Lower lobe of right lung (tissue), 2 donors: ENCODE data around the gene HPSE2. TPM values are rescaled to one million over a fixed set of nuclear protein-coding genes. Genes with fewer than 3 reads are reported as not detected.

Experiments
- ATAC-seq, 2 donors: fragments of 200-7000 bp; cut with Tn5 transposase; one replicate each; pipeline ENCODE4 v1.9.1; 2020 to 2022; ENCODE audit warnings: mild to moderate bottlenecking in 2 of 2, moderate library complexity in 2 of 2
- DNase-seq: peaks from one replicate; pipeline ENCODE4 v3.0.0-alpha.2; 2020
- H3K27ac ChIP-seq: fragments of 200-600 bp; one replicate; pipeline ENCODE4 v1.8.0; 2022
- H3K27me3 ChIP-seq: fragments of 200-600 bp; one replicate; pipeline ENCODE4 v1.8.0; 2022; ENCODE audit warnings: low read depth
- H3K36me3 ChIP-seq: fragments of 200-600 bp; one replicate; pipeline ENCODE4 v1.8.0; 2022; ENCODE audit warnings: mild to moderate bottlenecking
- H3K4me1 ChIP-seq: fragments of 200-600 bp; one replicate; pipeline ENCODE4 v1.8.0; 2022
- H3K4me3 ChIP-seq: fragments of 200-600 bp; one replicate; pipeline ENCODE4 v1.8.0; 2022; ENCODE audit warnings: mild to moderate bottlenecking
- H3K9me3 ChIP-seq: fragments of 200-600 bp; one replicate; pipeline ENCODE4 v1.8.0; 2022
- CTCF ChIP-seq: fragments of 200-600 bp; IDR thresholded peaks from one replicate; pipeline ENCODE4 v1.8.0; 2022; ENCODE audit warnings: antibody characterized with exemption, mild to moderate bottlenecking
- intact Hi-C: fragments of 100-400 bp; cut with DNase I; formaldehyde crosslinking; loops from one replicate; pipeline ENCODE4 v1.11.0; 2022
- total RNA-seq: library from RNA; stranded (reverse); fragmentation: NEBNext Ultra II Directional; extraction: Animal tissue kit (Norgen Biotek cat#: 25700); gene quantifications from one replicate; pipeline ENCODE4 v1.2.1, GENCODE V29; 2021
- donor health status: DM: no; HTN: yes; CAD: no; lungs with severe emphysema.

HPSE2 gene
- total RNA-seq, 1 donor from 2014 or later: 0.77 TPM

GRCh38 chr10:98623176-98623575 is 612.5 kb downstream of the HPSE2 start:
- TF ChIP-seq CTCF: no peak
- Histone ChIP-seq H3K4me1 (no peaks in the 10 kb centered on the region), H3K27me3 (no peaks in the 10 kb centered on the region), H3K27ac (no peak overlapping the region), H3K4me3 (no peak overlapping the region), H3K9me3 (no peaks in the 10 kb centered on the region), H3K36me3 (no peaks in the 10 kb centered on the region)
- DNase-seq: no peak
- ATAC-seq: no peak
- intact Hi-C loops: no loop called here

- Histone ChIP-seq H3K27me3 (no peaks in the 10 kb centered on the region), H3K36me3 (no peaks in the 10 kb centered on the region), H3K4me3 (no peak overlapping the region), H3K9me3 (no peaks in the 10 kb centered on the region), H3K27ac (no peak overlapping the region), H3K4me1 (no peaks in the 10 kb centered on the region)
- ATAC-seq (no peak), DNase-seq (no peak)
- intact Hi-C loops: no loop called here
- TF ChIP-seq CTCF: no peak
These were observed 614.0 kb downstream of the HPSE2 start for GRCh38 chr10:98621630-98622029.

- no peak for ATAC-seq
- intact Hi-C loops: no loop called here
- Histone ChIP-seq H3K4me3 (no peak overlapping the region), H3K9me3 (no peaks in the 10 kb centered on the region), H3K4me1 (no peaks in the 10 kb centered on the region), H3K36me3 (no peaks in the 10 kb centered on the region), H3K27ac (no peak overlapping the region), H3K27me3 (no peaks in the 10 kb centered on the region)
- no peak for DNase-seq
- TF ChIP-seq CTCF: no peak
These were observed 615.1 kb downstream of the HPSE2 start for GRCh38 chr10:98620503-98620902.

- H3K4me1 ChIP-seq: no peaks in the 10 kb centered on the region
- intact Hi-C loops: no loop called here
- TF ChIP-seq CTCF: no peak
These were observed 616.2 kb downstream of the HPSE2 start for GRCh38 chr10:98619446-98619845.

GRCh38 chr10:98617906-98618520 is 617.6 kb downstream of the HPSE2 start:
- ATAC-seq (no peak), DNase-seq (no peak)
- Histone ChIP-seq H3K4me1 (no peaks in the 10 kb centered on the region), H3K9me3 (no peaks in the 10 kb centered on the region), H3K4me3 (no peak overlapping the region), H3K36me3 (no peaks in the 10 kb centered on the region), H3K27ac (no peak overlapping the region), H3K27me3 (peaks cover 8% of the 10 kb centered on the region)
- intact Hi-C loops: no loop called here
- no peak for TF ChIP-seq CTCF

More at GRCh38 chr10:98619446-98619845, 616.2 kb downstream of the HPSE2 start:
- Histone ChIP-seq H3K36me3 (no peaks in the 10 kb centered on the region), H3K27me3 (peaks cover 6% of the 10 kb centered on the region), H3K9me3 (no peaks in the 10 kb centered on the region), H3K4me3 (no peak overlapping the region), H3K27ac (no peak overlapping the region)
- DNase-seq (no peak), ATAC-seq (no peak)

- Histone ChIP-seq H3K36me3 (no peaks in the 10 kb centered on the region), H3K9me3 (no peaks in the 10 kb centered on the region), H3K4me1 (no peaks in the 10 kb centered on the region), H3K27me3 (peaks cover 8% of the 10 kb centered on the region), H3K27ac (no peak overlapping the region), H3K4me3 (no peak overlapping the region)
- ATAC-seq (no peak), DNase-seq (no peak)
- intact Hi-C loops: no loop called here
- no peak for TF ChIP-seq CTCF
These were observed 622.2 kb downstream of the HPSE2 start for GRCh38 chr10:98613446-98613845.
